Effector CD8-positive, alpha-beta T cell (primary cell): ENCODE results near the gene SNRPN.
"Not testable (repeated sequence)": the region's sequence is repeated elsewhere in the genome, so short reads cannot be mapped to it uniquely, and the experiment has no call there.

Experiments
- DNase-seq: peaks from one replicate; lab custom pipeline; 2025; lab: John Stamatoyannopoulos, UW
- total RNA-seq, 4 experiments: gene quantifications; one replicate each; lab custom pipeline; 2026; lab: John Stamatoyannopoulos, UW

The SNRPN gene
- total RNA-seq = 7.4 to 13.2 (median 9.8) reads per million in 4 experiments

DNA sequence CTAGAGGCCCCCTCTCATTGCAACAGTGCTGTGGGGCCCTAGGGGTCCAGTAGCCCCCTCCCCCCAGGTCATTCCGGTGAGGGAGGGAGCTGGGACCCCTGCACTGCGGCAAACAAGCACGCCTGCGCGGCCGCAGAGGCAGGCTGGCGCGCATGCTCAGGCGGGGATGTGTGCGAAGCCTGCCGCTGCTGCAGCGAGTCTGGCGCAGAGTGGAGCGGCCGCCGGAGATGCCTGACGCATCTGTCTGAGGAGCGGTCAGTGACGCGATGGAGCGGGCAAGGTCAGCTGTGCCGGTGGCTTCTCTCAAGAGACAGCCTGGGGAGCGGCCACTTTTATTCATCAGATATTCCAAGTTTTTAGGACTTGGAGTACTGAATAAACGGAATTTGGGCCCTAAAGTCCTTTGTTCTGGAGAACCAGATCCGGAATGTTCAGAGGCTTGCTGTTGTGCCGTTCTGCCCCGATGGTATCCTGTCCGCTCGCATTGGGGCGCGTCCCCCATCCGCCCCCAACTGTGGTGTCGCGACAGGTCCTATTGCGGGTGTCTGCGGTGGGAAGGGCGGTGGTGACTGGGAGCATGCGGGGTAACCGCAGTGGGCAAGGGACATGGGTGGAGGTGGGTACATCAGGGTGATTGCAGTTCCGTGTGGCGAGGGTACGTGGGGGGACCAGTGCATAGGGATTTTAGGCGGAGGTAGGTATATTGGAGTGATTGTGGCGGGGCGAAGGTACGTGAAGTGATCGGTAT, at the start of gene SNRPN, which contains the start of gene SNURF:
Gene SNRPN (plus strand): TSS at position 205 of the 748 bp plus-strand sequence. CDS start 19,467 bp downstream, outside the sequence.
Gene SNURF (plus strand): TSS at position 205 of the 748 bp plus-strand sequence. CDS start 62 bp downstream, at position 267.
- peak; percentile 31 for DNase-seq

DNA sequence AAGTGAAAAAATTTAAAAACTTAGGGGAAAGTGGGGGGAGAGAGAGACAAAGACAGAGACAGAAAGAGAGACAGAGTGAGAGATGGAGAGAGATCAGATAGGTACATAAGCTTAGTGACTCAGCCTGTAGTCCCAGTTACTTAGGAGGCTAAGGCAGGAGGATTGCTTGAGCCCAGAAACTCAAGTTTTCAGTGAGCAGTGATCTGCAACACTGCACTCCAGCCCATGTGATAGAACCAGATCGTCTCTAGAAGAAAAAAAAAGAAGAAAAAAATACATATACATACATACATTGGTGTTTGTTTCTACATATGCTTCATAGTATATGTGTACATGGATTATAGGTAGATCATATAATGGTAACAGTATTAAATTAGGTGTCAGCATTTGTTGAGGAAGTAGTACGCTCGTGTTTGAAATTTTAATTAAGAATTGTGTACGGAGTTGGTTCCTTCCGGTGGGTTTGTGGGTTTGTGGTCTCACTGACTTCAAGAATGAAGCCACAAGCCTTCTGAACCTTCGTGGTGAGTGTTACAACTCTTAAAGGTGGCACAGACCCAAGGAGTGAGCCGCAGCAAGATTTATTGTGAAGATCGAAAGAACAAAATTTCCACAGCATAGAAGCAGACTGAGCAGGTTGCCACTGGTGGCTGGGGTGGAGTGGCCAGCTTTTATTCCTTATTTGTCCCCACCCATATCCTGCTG, 38.3 kb upstream of the SNRPN start:
- DNase-seq = no peak

DNA sequence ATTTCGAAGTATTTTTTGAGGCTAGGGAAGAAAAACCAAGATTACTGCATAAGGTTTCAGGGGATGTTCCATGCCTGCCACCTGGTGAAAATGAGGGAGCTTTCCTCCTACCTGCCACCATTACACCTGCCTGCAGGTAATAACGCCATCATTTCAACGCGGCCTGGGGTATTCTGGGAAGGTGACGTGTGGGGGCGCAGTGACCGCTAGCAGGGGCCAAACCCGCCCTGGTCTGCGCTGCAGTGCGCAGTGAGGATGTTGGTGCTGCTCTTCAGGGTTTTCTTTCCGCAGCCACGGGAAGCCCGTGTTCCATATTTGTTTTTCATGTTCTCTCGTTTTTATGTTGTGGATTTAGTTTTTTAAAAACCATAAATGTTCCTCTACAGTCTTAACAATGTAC, 37.4 kb upstream of the SNRPN start:
- no peak for DNase-seq

DNA sequence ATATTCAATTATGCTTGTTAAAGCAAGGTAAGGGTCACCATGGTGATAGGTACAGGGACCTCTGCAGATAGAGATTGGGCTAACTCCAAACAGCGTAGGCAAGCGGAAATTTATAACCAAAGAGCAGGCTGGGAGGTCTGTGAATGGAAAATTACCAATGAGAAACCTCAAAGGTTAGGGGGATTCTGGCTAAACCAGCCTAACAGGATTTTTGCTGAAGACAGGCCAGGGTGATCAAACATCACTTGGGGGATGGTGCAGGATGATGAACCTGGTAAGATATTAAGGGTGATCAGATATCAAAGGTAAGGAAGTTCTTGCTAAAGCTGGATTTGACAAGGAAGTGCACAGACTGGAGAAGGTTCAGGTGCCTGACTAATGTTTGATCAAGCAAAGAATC, 35.3 kb upstream of the SNRPN start:
- DNase-seq = no peak

DNA sequence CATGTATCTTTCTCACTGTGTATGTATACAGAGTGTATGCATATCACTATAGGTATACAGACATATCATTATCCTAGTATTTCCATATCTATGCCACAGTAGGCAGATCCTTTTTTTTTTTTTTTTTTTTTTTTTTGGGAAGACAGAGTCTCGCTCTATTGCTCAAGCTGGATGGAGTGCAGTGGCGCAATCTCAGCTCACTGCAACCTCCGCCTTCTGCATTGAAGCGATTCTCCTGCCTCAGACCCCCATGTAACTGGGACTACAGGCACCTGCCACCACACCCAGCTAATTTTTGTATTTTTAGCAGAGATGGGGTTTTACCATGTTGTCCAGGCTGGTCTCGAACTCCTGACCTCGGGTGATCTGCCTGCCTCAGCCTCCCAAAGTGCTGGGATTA, 32.0 kb upstream of the SNRPN start:
- DNase-seq = not testable (repeated sequence)

DNA sequence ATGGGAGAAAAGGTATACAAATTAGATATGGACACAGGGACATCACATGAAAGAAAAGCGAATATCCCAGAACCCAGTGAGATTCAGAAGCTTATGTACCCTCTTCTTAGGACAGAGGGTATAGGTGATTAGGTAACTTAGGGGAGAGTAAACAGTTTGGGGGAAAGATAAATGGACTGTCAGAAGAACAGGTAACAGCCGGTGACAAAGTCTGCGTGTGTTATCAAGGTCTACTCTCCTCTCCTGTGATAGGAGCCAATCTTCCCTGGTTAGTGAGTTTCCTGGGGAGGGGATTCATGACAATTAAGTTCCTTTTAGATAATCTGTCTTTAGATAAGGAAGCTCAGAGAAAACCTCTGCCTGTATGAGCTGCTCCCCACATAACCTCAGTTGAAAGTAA, 30.6 kb upstream of the SNRPN start:
- no peak for DNase-seq

DNA sequence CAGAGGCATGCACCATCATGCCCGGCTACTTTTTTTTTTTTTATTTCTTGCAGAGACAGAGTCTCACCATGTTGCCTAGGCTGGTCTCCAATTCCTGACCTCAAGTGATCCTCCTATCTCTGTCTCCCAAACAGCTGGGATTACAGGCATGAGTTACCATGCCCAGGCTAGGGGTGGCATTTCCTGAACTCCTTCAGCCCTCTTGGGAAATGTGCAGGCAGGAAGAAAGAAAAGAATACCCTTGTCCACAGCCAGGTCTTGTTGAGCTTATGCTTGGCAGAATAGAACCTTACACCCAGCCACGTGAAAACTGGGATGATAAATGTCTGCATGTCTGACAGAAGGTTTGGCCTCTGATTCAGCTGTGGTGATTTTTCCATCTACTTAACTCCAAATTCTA, 30.2 kb upstream of the SNRPN start:
- no peak for DNase-seq

DNA sequence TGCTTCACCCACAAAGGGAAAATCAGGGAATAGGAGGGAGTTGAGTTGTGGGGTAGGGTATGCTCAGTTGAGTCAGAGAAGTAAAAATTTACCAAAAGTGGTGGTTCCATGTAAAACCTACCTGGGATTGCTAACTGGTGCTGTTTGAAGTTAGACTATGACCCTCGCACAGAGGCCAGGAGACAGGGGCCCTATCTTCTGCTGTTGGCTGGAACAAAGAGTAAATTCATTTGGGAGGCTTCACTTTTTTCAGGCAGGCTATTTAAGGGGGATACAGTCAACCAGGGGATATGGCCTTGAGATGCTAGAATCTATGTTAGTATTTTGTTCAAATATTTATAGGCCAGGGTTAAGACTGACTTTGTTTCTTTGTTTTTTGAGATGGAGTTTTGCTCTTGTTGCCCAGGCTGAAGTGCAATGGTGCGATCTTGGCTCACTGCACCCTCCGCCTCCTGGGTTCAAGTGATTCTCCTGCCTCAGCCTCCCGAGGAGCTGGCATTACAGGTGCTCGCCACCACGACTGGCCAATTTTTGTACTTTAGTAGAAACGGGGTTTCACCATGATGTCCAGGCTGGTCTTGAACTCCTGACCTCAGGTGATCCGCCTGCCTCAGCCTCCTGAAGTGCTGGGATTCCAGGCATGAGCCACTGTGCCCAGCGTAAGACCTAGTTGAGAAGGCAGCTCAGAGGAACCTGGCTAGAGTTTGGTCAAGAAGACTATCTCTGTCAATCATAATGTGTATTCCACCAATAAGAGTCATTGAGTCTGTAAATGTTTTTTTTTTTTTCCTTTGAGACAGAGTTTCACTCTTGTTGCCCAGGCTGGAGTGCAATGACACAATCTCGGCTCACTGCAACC, 22.7 kb upstream of the SNRPN start:
- DNase-seq = not testable (repeated sequence)

DNA sequence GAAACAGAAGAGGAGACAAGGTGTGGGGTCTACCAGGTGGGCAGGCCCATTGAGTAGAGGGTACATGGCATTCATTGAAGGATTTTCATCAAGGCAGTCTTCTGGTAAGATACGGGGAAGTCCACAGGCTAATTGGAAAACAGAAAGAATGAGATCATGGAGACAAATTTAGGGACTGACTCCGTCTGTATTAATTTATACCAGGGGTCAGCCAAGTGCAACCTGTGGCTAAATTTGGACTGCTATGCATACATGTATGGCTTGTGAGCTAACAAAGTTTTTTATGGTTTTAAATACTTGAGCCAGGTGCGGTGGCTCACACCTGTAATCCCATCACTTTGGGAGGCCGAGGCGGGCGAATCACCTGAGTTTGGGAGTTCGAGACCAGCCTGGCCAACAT, 21.1 kb upstream of the SNRPN start:
- no peak for DNase-seq

DNA sequence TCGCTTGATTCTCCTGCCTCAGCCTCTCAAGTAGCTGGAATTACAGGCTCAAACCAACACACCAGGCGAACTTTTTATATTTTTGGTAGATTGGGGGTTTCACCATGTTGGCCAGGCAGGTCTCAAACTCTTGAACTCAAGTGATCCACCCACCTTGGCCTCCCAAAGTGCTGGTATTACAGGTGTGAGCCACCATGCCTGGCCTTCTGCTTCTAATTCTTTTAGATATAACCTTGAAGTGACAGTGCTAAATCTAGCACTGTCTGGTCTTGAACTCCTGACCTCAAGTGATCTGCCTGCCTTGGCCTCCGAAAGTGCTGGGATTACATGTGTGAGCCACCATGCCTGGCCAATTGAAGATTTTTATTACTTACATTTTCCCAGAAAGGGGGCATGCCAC, 16.6 kb upstream of the SNRPN start:
- not testable (repeated sequence) for DNase-seq

DNA sequence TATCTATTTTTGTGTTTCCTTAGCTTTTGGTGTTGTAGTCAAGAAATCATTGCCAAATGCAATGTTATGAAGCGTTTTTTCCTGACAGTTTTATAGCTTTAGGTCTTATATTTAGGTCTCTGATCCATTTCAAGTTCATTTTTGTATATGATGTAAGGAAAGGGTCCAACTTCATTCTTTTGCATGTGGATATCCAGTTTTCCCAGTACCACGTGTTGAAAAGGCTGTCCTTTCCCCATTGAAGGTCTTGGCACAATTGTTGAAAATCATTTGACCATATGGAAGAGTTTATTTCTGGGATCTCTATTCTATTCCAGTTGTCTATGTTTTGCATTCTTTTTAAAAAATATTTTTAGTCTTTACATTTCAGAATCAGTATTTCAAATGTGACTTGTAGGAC, 14.6 kb upstream of the SNRPN start:
- no peak for DNase-seq

DNA sequence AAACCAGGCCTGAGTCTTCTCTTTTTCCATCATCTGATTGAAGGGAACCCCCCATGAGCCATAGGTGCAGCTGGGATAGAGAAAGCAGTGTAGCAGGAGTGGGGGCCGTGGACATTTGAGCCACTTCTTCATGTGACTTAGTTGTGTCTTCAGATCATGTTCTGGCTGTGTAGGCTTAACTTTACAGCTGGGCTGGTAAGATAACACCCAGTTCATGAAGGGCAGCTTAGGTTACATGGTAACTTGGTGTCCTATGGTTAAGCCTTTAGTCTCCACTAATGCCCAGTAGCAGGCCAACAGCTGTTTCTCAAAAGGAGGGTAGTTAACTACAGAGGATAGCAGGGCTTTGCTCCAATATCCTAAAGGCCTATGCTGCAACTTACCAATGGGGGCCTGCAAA, 11.4 kb upstream of the SNRPN start:
- no peak for DNase-seq

DNA sequence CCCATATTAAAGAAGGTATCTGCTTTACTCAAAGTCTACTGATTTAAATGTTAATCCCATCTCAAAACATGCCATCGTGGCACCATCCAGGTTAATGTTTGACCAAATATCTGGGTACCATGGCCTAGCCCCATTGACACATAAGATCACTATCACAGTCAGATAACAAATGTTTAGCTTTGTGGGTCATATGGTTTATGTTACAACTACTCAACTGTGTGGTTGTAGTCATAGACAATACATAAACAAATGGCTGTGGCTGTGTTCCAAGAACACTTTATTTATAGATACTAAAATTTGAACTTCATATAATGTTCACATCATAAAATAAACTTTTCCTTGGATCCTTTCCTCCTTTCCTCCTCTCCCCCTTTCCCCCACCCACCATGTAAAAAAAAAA, 9.8 kb upstream of the SNRPN start:
- DNase-seq = no peak

DNA sequence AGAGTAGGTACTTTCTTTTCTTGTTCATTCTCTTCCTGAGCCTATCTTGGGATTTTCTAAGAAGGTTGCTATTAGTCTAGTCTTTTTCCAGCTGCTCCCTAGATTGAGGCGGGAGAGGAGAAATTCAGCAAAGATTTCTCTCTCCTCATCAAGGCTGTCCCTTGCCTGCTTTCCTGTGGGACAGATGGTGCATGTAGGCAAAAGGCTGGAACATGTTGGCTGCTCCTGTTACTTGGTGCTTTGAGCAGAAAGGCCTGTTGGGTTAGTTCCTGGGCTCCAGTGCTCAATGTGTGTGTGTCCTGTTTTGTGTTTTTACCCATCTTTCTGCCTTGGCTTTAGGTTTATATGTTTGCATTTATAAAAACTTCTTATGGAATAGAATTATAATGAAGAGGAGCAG, 9.1 kb upstream of the SNRPN start:
- no peak for DNase-seq

DNA sequence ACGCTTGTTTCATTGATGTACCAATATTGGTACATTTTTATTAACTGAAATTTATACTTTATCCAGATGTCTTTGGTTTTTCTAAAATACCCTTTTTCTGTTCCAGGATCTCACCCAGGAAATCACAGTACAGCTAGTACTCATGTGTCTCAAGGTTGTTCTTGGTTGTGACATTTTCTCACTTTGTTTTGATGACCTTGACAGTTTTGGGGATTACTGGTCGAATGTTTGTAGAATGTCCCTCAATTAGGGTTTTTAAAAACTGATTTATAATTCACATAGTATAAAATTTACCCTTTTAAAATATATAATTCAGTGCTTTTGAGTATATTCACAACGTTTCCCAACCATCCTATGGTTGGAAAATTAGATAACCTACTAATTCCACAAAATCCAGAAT, 6.3 kb upstream of the SNRPN start:
- DNase-seq = no peak

DNA sequence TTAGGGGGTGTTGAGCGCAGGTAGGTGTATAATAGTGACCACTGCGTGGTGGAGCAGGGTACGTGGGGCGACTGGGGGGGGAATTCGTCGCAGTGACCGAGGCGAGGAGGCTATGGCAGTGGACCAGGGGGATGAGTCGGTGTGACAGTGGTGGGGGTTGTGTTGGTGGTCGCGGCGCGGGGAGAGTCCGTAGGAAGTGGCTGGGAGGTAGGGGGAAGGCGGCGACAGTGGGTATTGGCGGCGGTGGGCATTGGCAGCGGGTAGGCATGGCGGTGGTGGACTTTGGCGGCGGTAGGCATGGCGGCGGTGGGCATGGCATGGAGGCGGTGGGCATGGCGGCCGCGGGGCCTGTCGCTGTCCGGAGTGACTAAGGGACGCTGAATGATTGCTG, 739 bp downstream of the SNRPN start:
- no peak for DNase-seq

DNA sequence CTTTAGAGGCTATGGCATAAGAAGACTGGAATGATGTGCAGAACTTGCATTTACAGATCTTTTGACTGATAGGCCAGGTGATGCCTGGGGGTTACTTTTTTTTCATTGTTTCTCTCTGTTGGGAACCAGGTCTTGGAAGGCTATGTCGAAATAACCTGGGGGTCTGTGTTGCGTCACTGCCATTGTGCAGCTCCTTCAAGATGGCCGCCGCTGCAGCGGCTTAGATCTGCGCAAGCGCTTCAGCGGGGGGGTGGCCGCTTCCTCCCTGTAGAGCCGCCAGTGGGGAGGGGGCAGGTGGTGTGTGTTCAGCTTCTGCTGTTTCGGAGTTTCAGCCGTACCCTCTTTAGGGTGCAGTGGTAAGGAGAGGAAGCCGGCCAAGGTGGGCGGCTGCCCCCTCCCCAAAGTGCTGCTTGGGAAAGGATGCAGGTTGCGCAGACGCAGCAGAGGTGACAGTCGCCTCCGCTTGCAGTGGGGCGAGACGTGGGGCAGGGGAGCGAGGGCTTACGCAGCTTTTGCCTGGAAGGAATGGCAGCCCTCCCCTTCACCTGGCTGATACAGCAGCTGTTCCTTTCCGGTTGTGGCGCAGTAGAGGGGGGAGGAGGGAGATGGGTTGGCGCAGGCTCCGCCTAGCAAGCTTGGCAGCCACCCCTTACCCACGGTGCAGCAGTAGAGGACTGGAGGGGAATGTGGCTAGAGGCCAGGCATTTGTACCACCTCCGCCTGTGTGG, 1.5 kb downstream of the SNRPN start:
- DNase-seq = peak; percentile 50

DNA sequence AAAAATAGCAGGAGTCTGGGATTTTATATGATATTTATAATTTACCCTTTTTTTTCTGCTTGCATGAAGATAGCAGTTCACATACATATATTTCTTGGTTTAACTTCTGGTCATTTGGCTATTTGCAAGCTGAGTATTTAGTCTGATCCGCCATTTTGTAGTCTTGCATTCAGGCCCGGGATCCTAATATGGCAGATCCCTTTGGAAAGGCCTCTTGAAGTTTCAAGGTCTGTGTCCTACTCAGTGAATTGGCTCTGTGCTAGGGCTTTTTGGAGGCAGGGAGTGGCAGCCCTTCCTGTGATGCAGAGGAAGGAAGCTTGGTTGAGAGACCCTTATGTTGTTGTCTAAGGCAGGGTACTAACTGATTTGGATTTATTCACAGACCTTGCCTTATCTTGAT, 2.9 kb downstream of the SNRPN start:
- DNase-seq = no peak

DNA sequence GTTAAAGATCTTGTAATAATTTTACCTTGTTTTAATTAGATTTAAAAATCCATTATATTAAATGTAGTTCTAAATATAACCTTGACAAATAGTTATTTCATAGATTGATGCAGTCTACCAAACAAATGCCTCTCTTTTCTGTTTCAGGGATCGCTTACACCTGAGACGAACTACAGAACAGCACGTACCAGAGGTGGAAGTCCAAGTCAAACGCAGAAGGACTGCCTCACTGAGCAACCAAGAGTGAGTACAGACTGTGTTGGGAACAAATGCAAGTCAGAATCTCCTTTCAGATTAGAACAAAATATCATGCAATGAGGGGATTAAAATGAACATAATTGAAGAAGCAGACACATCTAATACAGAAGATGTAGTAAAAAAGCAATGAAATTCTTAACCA, 7.2 kb downstream of the SNRPN start:
- DNase-seq = no peak

DNA sequence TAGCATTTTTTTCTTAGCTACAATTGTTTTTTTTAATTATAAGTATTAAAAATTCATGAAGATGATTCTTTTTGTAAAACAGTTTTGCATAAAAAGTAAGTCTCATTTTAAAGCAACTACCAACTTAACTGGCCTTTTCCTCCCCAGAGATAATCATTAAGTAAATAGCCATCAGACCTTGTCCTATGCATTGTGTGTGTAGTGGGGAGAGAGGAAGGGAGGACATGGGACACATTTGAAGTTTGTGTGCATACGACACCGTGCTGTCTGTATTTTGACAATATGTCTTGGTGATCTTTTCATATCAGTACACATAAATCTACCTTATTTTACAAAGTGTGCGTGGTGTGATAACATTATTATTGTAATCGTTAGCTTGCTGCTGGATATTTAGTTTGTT, 8.1 kb downstream of the SNRPN start:
- DNase-seq = no peak

DNA sequence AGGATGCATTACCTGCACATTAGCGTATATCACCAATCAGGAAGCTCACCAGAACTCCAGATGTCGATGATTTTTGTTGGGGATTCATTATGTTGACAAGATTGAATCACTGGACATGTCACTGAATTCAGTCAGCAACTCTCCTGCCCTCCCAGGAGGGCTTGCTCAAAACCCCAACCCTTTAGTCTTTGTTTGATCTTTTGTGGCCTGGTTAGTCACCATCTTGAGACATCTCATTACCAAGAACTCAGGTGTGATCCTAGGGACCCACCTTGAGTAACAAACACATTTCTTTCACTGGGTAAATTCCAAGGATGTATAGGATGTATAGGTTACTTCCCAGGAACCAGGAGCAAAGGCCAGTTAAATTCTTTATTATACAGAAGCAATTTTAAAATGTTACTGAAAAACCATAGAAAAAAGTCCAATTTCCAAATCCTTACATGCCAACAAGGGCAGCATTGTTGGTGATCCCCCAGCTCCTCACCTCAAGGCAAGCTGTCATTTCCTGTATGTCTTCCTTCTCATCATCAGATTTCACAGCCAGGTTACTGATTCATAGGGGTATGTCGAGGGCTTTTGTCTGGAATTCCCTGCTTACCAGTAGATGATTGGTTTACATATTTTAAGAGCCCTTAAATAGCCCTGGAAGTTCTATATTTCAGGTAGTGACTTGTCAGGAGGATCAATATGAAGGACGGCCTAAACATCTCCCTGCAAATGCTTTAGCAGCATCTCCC, 11.7 kb downstream of the SNRPN start:
- DNase-seq = no peak
